K562 (cell line): ENCODE data around the gene DHRS3. TPM values are rescaled to one million over a fixed set of nuclear protein-coding genes. Genes with fewer than 3 reads are reported as not detected.
A peak's percentile ranks its signal among the peaks of the same experiment; 100 is the strongest.

Experiments used
- CAMTA2 ChIP-seq: fragments of 250-450 bp; sonication (Bioruptor Pico); conservative IDR thresholded peaks from 2 replicates; pipeline ENCODE4 v1.5.1; 2022
- E2F3 ChIP-seq: fragments of 250-450 bp; sonication (Bioruptor Pico); IDR thresholded peaks from 2 replicates; pipeline ENCODE4 v1.4.0; 2020; ENCODE audit warnings: mild to moderate bottlenecking
- NCOA6 ChIP-seq: fragments of 450-650 bp; IDR thresholded peaks from 2 replicates; pipeline ENCODE4 v1.6.1; 2017; ENCODE audit warnings: mild to moderate bottlenecking
- POLR2H ChIP-seq: IDR thresholded peaks from 2 replicates; pipeline ENCODE4 v1.6.1; 2016; ENCODE audit warnings: missing genetic modification characterization, low read depth, mild to moderate bottlenecking, control low read depth, missing compliant biosample characterization, moderate library complexity
- PTRF ChIP-seq: fragments of 450-650 bp; IDR thresholded peaks from 2 replicates; pipeline ENCODE4 v1.6.1; 2016; ENCODE audit warnings: mild to moderate bottlenecking, missing genetic modification characterization, missing compliant biosample characterization
- RBM17 ChIP-seq: fragments of 200-400 bp; formaldehyde crosslinking; IDR thresholded peaks from 2 replicates; pipeline ENCODE4 v1.6.1; 2017; ENCODE audit warnings: low read depth, mild to moderate bottlenecking, low read length, borderline replicate concordance
- ZNF217 ChIP-seq: sonication (generic); formaldehyde crosslinking; IDR thresholded peaks from 2 replicates; pipeline ENCODE4 v1.8.0; 2022; ENCODE audit warnings: mild to moderate bottlenecking, missing genetic modification reagents
- ZNF41 ChIP-seq: fragments of 250-450 bp; sonication (Bioruptor Pico); conservative IDR thresholded peaks from 2 replicates; pipeline ENCODE4 v1.4.0; 2020; ENCODE audit warnings: mild to moderate bottlenecking
- ZNF75A ChIP-seq: fragments of 450-650 bp; formaldehyde crosslinking; IDR thresholded peaks from 2 replicates; pipeline ENCODE4 v1.4.0; 2020; ENCODE audit warnings: mild to moderate bottlenecking
- ZNF76 ChIP-seq: fragments of 250-450 bp; sonication (Bioruptor Pico); IDR thresholded peaks from 2 replicates; pipeline ENCODE4 v1.4.0; 2020; ENCODE audit warnings: mild to moderate bottlenecking, moderate library complexity, borderline replicate concordance
- ZZZ3 ChIP-seq: fragments of 450-650 bp; IDR thresholded peaks from 2 replicates; pipeline ENCODE4 v1.6.1; 2016; ENCODE audit warnings: antibody characterized with exemption, mild to moderate bottlenecking, moderate library complexity
- polyA plus RNA-seq, 8 experiments: library from polyadenylated mRNA; depleted of rRNA in 4 of 8; stranded (reverse) in 5 of 8; unstranded in 3 of 8; fragments of >200 nt; fragmentation: Nextera tagmentation in 2 of 8; fragmentation: Illumina TruSeq in 1 of 8; extraction: Ambion mirVana in 2 of 8; extraction: Trizol in 1 of 8; gene quantifications; 2 replicates each; pipeline versions ENCODE4 v1.2.1 to v1.2.3, GENCODE V29; 2011 to 2014; ENCODE audit warnings: inconsistent platforms in 1 of 8, missing spikeins in 1 of 8
- total RNA-seq, 7 experiments: library from RNA; depleted of rRNA in 6 of 7; stranded (reverse); fragments of >200 nt in 6 of 7; fragmentation: Illumina TruSeq in 2 of 7; extraction: Trizol in 2 of 7; gene quantifications; 2 replicates each; pipeline versions ENCODE4 v1.2.1 to v1.2.3, GENCODE V29; 2011 to 2021; ENCODE audit warnings: low replicate concordance in 1 of 7
- TF ChIP-seq, protein P1 (sequence below): sonication (generic); formaldehyde crosslinking; IDR thresholded peaks from 2 replicates; pipeline ENCODE4 v1.8.0; 2022; ENCODE audit warnings: mild to moderate bottlenecking, missing genetic modification reagents
- TF ChIP-seq, protein P2 (sequence below): fragments of 450-650 bp; IDR thresholded peaks from 2 replicates; pipeline ENCODE4 v1.6.1; 2018; ENCODE audit warnings: mild to moderate bottlenecking, low read depth; ENCODE audit not compliant: partially characterized antibody
- TF ChIP-seq, protein P3 (sequence below): fragments of 450-650 bp; IDR thresholded peaks from 2 replicates; pipeline ENCODE4 v1.7.0; 2016; ENCODE audit warnings: borderline replicate concordance
- TF ChIP-seq, protein P4 (sequence below): sonication (generic); formaldehyde crosslinking; IDR thresholded peaks from 2 replicates; pipeline ENCODE4 v1.8.0; 2022; ENCODE audit warnings: mild to moderate bottlenecking, missing genetic modification reagents
- TF ChIP-seq, protein P5 (sequence below): sonication (generic); formaldehyde crosslinking; IDR thresholded peaks from 2 replicates; pipeline ENCODE4 v1.8.1; 2023; ENCODE audit warnings: mild to moderate bottlenecking, missing genetic modification reagents

The DHRS3 gene
- total and polyA plus RNA-seq, 9 of the 15 experiments (the other 6 are each of a cell fraction or from before 2014, with no cell fraction given): 21.0 to 116 (median 58.7) TPM

- TF ChIP-seq, protein P1, sequence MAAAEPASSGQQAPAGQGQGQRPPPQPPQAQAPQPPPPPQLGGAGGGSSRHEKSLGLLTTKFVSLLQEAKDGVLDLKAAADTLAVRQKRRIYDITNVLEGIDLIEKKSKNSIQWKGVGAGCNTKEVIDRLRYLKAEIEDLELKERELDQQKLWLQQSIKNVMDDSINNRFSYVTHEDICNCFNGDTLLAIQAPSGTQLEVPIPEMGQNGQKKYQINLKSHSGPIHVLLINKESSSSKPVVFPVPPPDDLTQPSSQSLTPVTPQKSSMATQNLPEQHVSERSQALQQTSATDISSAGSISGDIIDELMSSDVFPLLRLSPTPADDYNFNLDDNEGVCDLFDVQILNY (CRISPR knock-in tag): no peak
- TF ChIP-seq, protein P2, sequence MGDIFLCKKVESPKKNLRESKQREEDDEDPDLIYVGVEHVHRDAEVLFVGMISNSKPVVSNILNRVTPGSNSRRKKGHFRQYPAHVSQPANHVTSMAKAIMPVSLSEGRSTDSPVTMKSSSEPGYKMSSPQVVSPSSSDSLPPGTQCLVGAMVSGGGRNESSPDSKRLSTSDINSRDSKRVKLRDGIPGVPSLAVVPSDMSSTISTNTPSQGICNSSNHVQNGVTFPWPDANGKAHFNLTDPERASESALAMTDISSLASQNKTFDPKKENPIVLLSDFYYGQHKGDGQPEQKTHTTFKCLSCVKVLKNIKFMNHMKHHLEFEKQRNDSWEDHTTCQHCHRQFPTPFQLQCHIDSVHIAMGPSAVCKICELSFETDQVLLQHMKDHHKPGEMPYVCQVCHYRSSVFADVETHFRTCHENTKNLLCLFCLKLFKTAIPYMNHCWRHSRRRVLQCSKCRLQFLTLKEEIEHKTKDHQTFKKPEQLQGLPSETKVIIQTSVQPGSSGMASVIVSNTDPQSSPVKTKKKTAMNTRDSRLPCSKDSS: no peak
- TF ChIP-seq NCOA6 (no peak), PTRF (tag) (no peak), ZNF41 (no peak), CAMTA2 (CRISPR knock-in tag) (no peak), ZNF76 (CRISPR knock-in tag) (no peak), ZNF75A (CRISPR knock-in tag) (no peak; the same call in 1 of the 2 replicates), POLR2H (tag) (no peak), E2F3 (no peak; the same call in 1 of the 2 replicates), RBM17 (no peak), ZZZ3 (no peak), ZNF217 (CRISPR knock-in tag) (no peak)
- TF ChIP-seq, protein P3, sequence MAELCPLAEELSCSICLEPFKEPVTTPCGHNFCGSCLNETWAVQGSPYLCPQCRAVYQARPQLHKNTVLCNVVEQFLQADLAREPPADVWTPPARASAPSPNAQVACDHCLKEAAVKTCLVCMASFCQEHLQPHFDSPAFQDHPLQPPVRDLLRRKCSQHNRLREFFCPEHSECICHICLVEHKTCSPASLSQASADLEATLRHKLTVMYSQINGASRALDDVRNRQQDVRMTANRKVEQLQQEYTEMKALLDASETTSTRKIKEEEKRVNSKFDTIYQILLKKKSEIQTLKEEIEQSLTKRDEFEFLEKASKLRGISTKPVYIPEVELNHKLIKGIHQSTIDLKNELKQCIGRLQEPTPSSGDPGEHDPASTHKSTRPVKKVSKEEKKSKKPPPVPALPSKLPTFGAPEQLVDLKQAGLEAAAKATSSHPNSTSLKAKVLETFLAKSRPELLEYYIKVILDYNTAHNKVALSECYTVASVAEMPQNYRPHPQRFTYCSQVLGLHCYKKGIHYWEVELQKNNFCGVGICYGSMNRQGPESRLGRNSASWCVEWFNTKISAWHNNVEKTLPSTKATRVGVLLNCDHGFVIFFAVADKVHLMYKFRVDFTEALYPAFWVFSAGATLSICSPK: no peak
- TF ChIP-seq, protein P4, sequence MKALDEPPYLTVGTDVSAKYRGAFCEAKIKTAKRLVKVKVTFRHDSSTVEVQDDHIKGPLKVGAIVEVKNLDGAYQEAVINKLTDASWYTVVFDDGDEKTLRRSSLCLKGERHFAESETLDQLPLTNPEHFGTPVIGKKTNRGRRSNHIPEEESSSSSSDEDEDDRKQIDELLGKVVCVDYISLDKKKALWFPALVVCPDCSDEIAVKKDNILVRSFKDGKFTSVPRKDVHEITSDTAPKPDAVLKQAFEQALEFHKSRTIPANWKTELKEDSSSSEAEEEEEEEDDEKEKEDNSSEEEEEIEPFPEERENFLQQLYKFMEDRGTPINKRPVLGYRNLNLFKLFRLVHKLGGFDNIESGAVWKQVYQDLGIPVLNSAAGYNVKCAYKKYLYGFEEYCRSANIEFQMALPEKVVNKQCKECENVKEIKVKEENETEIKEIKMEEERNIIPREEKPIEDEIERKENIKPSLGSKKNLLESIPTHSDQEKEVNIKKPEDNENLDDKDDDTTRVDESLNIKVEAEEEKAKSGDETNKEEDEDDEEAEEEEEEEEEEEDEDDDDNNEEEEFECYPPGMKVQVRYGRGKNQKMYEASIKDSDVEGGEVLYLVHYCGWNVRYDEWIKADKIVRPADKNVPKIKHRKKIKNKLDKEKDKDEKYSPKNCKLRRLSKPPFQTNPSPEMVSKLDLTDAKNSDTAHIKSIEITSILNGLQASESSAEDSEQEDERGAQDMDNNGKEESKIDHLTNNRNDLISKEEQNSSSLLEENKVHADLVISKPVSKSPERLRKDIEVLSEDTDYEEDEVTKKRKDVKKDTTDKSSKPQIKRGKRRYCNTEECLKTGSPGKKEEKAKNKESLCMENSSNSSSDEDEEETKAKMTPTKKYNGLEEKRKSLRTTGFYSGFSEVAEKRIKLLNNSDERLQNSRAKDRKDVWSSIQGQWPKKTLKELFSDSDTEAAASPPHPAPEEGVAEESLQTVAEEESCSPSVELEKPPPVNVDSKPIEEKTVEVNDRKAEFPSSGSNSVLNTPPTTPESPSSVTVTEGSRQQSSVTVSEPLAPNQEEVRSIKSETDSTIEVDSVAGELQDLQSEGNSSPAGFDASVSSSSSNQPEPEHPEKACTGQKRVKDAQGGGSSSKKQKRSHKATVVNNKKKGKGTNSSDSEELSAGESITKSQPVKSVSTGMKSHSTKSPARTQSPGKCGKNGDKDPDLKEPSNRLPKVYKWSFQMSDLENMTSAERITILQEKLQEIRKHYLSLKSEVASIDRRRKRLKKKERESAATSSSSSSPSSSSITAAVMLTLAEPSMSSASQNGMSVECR: no peak; the same call in 1 of the 2 replicates
- TF ChIP-seq, protein P5, sequence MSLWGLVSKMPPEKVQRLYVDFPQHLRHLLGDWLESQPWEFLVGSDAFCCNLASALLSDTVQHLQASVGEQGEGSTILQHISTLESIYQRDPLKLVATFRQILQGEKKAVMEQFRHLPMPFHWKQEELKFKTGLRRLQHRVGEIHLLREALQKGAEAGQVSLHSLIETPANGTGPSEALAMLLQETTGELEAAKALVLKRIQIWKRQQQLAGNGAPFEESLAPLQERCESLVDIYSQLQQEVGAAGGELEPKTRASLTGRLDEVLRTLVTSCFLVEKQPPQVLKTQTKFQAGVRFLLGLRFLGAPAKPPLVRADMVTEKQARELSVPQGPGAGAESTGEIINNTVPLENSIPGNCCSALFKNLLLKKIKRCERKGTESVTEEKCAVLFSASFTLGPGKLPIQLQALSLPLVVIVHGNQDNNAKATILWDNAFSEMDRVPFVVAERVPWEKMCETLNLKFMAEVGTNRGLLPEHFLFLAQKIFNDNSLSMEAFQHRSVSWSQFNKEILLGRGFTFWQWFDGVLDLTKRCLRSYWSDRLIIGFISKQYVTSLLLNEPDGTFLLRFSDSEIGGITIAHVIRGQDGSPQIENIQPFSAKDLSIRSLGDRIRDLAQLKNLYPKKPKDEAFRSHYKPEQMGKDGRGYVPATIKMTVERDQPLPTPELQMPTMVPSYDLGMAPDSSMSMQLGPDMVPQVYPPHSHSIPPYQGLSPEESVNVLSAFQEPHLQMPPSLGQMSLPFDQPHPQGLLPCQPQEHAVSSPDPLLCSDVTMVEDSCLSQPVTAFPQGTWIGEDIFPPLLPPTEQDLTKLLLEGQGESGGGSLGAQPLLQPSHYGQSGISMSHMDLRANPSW: peak; percentile 61; the same call in 1 of the 2 replicates
Measured at GRCh38 chr1:12619792-12620487, 1.9 kb upstream of the DHRS3 start (continued).
